RWPE2 (cell line): ENCODE results near the gene CST3.

Source experiments
- ATAC-seq: fragments of 200-7000 bp; cut with Tn5 transposase; 3 replicates; pipeline ENCODE4 v1.9.1; 2021; ENCODE audit warnings: low read depth
- DNase-seq: peaks from one replicate; pipeline ENCODE4 v3.0.0-alpha.2; 2020; ENCODE audit warnings: low spot score
- H3K27ac ChIP-seq: fragments of 450-650 bp; 2 replicates; pipeline ENCODE4 v1.5.1; 2017; ENCODE audit warnings: mild to moderate bottlenecking; ENCODE audit not compliant: poor library complexity, severe bottlenecking
- H3K27me3 ChIP-seq: fragments of 250-450 bp; sonication (Bioruptor Pico); 2 replicates; pipeline ENCODE4 v1.5.1; 2021; ENCODE audit warnings: mild to moderate bottlenecking, moderate library complexity; ENCODE audit not compliant: insufficient read depth, poor library complexity, severe bottlenecking
- H3K36me3 ChIP-seq: fragments of 250-450 bp; sonication (Bioruptor Pico); 2 replicates; pipeline ENCODE4 v1.5.1; 2020; ENCODE audit warnings: low read depth, mild to moderate bottlenecking, moderate library complexity
- H3K4me1 ChIP-seq: fragments of 250-450 bp; sonication (Bioruptor Pico); 2 replicates; pipeline ENCODE4 v1.5.1; 2021; ENCODE audit warnings: mild to moderate bottlenecking, moderate library complexity; ENCODE audit not compliant: insufficient read depth, poor library complexity, severe bottlenecking
- H3K4me3 ChIP-seq: fragments of 250-450 bp; sonication (Bioruptor Pico); 2 replicates; pipeline ENCODE4 v1.5.1; 2021; ENCODE audit warnings: mild to moderate bottlenecking, moderate library complexity; ENCODE audit not compliant: severe bottlenecking
- H3K9me3 ChIP-seq: fragments of 250-450 bp; sonication (Bioruptor Pico); 2 replicates; pipeline ENCODE4 v1.5.1; 2021; ENCODE audit warnings: mild to moderate bottlenecking, moderate library complexity; ENCODE audit not compliant: severe bottlenecking
- CTCF ChIP-seq: fragments of 450-650 bp; IDR thresholded peaks from one replicate; pipeline ENCODE4 v1.5.1; 2017; ENCODE audit warnings: mild to moderate bottlenecking, moderate library complexity; ENCODE audit not compliant: poor library complexity, severe bottlenecking

The CST3 gene

GRCh38 chr20:23626040-23626620 lies 11.6 kb downstream of the CST3 start:
- peak; percentile 17; the same call in 1 of the 3 replicates for ATAC-seq
- TF ChIP-seq CTCF, result no peak

GRCh38 chr20:23625236-23625964 lies 12.4 kb downstream of the CST3 start:
- no peak for TF ChIP-seq CTCF
- peak; percentile 51 for ATAC-seq
- no peaks in the 10 kb centered on the region for H3K36me3 ChIP-seq
- no peaks in the 10 kb centered on the region for H3K9me3 ChIP-seq
- H3K27me3 ChIP-seq, result no peaks in the 10 kb centered on the region
- H3K4me1 ChIP-seq, result peaks cover 52% of the 10 kb centered on the region
- H3K27ac ChIP-seq, result peak overlapping the region; percentile 93
- no peak overlapping the region for H3K4me3 ChIP-seq
- no peak for DNase-seq

More at GRCh38 chr20:23626040-23626620, 11.6 kb downstream of the CST3 start:
- Histone ChIP-seq H3K4me1 (peaks cover 52% of the 10 kb centered on the region), H3K27ac (peak overlapping the region; percentile 93), H3K36me3 (no peaks in the 10 kb centered on the region), H3K4me3 (no peak overlapping the region), H3K9me3 (no peaks in the 10 kb centered on the region), H3K27me3 (no peaks in the 10 kb centered on the region)
- DNase-seq, result peak; percentile 73

GRCh38 chr20:23624324-23624691 lies 13.4 kb downstream of the CST3 start:
- no peak for DNase-seq
- Histone ChIP-seq H3K27ac (peak overlapping the region; percentile 93), H3K9me3 (no peaks in the 10 kb centered on the region), H3K27me3 (no peaks in the 10 kb centered on the region), H3K36me3 (no peaks in the 10 kb centered on the region), H3K4me1 (peaks cover 50% of the 10 kb centered on the region), H3K4me3 (no peak overlapping the region)
- no peak for TF ChIP-seq CTCF
- no peak for ATAC-seq

GRCh38 chr20:23623666-23624323 lies 14.0 kb downstream of the CST3 start:
- Histone ChIP-seq H3K36me3 (no peaks in the 10 kb centered on the region), H3K4me1 (peaks cover 45% of the 10 kb centered on the region), H3K4me3 (no peak overlapping the region), H3K27me3 (no peaks in the 10 kb centered on the region), H3K9me3 (no peaks in the 10 kb centered on the region), H3K27ac (peak overlapping the region; percentile 93)
- ATAC-seq, result no peak
- no peak for TF ChIP-seq CTCF
- DNase-seq, result no peak
